ENCODE data around the gene DTX3.

DTX3 gene

GRCh38 chr12:57600395-57600794 is 4.2 kb upstream of the DTX3 start (continued):
- TF ChIP-seq PRDM6 (tag by site-specific recombination; IDR thresholded peaks at IDR 0.05) (no peak), ZNF621 (tag by site-specific recombination; IDR thresholded peaks at IDR 0.05) (no peak), REPIN1 (tag by site-specific recombination; IDR thresholded peaks at IDR 0.05; ENCODE audit: low read depth) (no peak)

DNA sequence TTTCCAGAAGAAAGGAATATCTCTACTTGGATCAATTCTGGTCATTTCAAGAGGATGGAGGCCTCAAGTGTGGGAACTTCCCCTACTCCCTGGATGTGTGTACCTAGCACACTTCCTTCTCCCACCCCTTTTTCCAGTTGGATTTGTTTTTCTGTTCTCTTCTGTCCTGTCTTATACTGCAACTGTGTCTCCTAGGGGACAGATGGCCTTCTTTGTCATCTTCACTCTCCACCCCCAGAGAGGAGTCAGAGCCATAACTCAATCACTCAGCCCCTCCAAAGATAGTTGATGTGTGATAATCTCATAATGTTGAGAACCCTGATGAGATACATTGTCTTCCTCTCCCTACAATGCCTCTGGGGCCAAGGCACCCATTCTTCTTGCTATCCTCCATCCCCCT is 2.1 kb upstream of the DTX3 start:
- no peaks in the 10 kb centered on the region for H3K9me3 ChIP-seq (ENCODE audit: control insufficient read depth, insufficient read depth, low read depth, low read length)
- POLR2A ChIA-PET, result interaction anchor here (1.0 kb wide), 1 partner anchor 11 kb away, joined by 4 read pairs; no protein-coding TSS in a partner anchor
- H3K36me3 ChIP-seq (ENCODE audit: control insufficient read depth in 2 of 2, insufficient read depth in 1 of 2, low read length in 2 of 2), result peaks cover 5 to 53% of the 10 kb centered on the region in 2 experiments
- H3K27ac ChIP-seq (ENCODE audit: extremely low read depth, low read depth, low read length), result no peak overlapping the region
- H3K4me1 ChIP-seq (ENCODE audit: control insufficient read depth, insufficient read depth, low read length), result peaks cover 8% of the 10 kb centered on the region; the same call in 1 of the 2 replicates
- no peak overlapping the region for H3K4me3 ChIP-seq (ENCODE audit: low read depth, low read length)
- CTCF ChIA-PET, result interaction anchor here (0.6 to 2.1 kb wide), 3 partner anchors 10 to 20 kb away, joined by 3 to 7 read pairs (median 7); no protein-coding TSS in a partner anchor
- no peak for TF ChIP-seq BCL6B (tag by site-specific recombination; IDR thresholded peaks at IDR 0.05)
- no peak for TF ChIP-seq ZNF302 (tag by site-specific recombination; IDR thresholded peaks at IDR 0.05; ENCODE audit: low read depth)
- TF ChIP-seq, protein P1, sequence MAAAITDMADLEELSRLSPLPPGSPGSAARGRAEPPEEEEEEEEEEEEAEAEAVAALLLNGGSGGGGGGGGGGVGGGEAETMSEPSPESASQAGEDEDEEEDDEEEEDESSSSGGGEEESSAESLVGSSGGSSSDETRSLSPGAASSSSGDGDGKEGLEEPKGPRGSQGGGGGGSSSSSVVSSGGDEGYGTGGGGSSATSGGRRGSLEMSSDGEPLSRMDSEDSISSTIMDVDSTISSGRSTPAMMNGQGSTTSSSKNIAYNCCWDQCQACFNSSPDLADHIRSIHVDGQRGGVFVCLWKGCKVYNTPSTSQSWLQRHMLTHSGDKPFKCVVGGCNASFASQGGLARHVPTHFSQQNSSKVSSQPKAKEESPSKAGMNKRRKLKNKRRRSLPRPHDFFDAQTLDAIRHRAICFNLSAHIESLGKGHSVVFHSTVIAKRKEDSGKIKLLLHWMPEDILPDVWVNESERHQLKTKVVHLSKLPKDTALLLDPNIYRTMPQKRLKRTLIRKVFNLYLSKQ (tag by site-specific recombination; IDR thresholded peaks at IDR 0.05; ENCODE audit: borderline replicate concordance), result no peak
- TF ChIP-seq ZNF449 (tag by site-specific recombination; IDR thresholded peaks at IDR 0.05), result no peak
- no peak for TF ChIP-seq ZNF155 (tag by site-specific recombination; IDR thresholded peaks at IDR 0.05)
- no peak for TF ChIP-seq ZNF239 (tag by site-specific recombination; IDR thresholded peaks at IDR 0.05)
- TF ChIP-seq ZNF585B (tag by site-specific recombination; IDR thresholded peaks at IDR 0.05), result no peak
- no peak for TF ChIP-seq ZNF777 (tag by site-specific recombination; IDR thresholded peaks at IDR 0.05; ENCODE audit: borderline replicate concordance)

- Histone ChIP-seq H3K4me1 (ENCODE audit: control insufficient read depth, insufficient read depth, low read length) (peaks cover 8% of the 10 kb centered on the region; the same call in 1 of the 2 replicates), H3K4me3 (ENCODE audit: low read depth, low read length) (no peak overlapping the region), H3K36me3 (ENCODE audit: control insufficient read depth in 2 of 2, insufficient read depth in 1 of 2, low read length in 2 of 2) (peaks cover 5 to 55% of the 10 kb centered on the region in 2 experiments), H3K9me3 (ENCODE audit: control insufficient read depth, insufficient read depth, low read depth, low read length) (no peaks in the 10 kb centered on the region), H3K27ac (ENCODE audit: extremely low read depth, low read depth, low read length) (peak overlapping the region; percentile 27)
- TF ChIP-seq ATF2 (tag by site-specific recombination; IDR thresholded peaks at IDR 0.05; ENCODE audit: low read depth) (no peak), ZNF521 (tag by site-specific recombination; IDR thresholded peaks at IDR 0.05) (no peak), KLF16 (tag by site-specific recombination; IDR thresholded peaks at IDR 0.05) (no peak)
- ChIA-PET CTCF (interaction anchor here (0.6 to 2.1 kb wide), 5 partner anchors 11 to 21 kb away, joined by 3 to 7 read pairs (median 5); no protein-coding TSS in a partner anchor), POLR2A (interaction anchor here (0.9 to 1.3 kb wide), 3 partner anchors 12 to 71 kb away, joined by 3 to 4 read pairs (median 3); partner anchors contain the start of gene DCTN2)
Measured at GRCh38 chr12:57603324-57603723, 1.3 kb upstream of the DTX3 start.
